Naive thymus-derived CD4-positive, alpha-beta T cell (primary cell): ENCODE results near the gene SLC7A6OS. TPM values are rescaled to one million over a fixed set of nuclear protein-coding genes. Genes with fewer than 3 reads are reported as not detected.

Source experiments
- ATAC-seq: fragments of 150-1000 bp; cut with Tn5 transposase; 2 replicates; pipeline ENCODE4 v1.10.0; 2021; ENCODE audit warnings: mild to moderate bottlenecking, moderate library complexity
- CTCF ChIA-PET: fragments of 350-600 bp; sonication (Branson Sonifier 250); formaldehyde crosslinking; loops from one replicate; lab custom pipeline; 2021; ENCODE audit warnings: antibody characterized with exemption; lab: Charles Lee
- POLR2A ChIA-PET: fragments of 350-600 bp; sonication (Branson Sonifier 250); formaldehyde crosslinking; loops from one replicate; lab custom pipeline; 2021; ENCODE audit warnings: antibody characterized with exemption, inconsistent platforms; lab: Charles Lee
- DNase-seq, 9 donors: peaks; one replicate each; pipeline versions ENCODE4 v3.0.0 to v3.0.0-alpha.2; 2020 to 2022; ENCODE audit warnings: mixed read lengths in 1 of 9
- H3K27ac ChIP-seq: one replicate; pipeline ENCODE4 v1.7.0; 2013; ENCODE audit warnings: mild to moderate bottlenecking, low read depth, low read length, moderate library complexity
- H3K27me3 ChIP-seq, 2 donors: one replicate each; pipeline ENCODE4 v1.7.0; 2013; ENCODE audit warnings: low read length in 2 of 2, mild to moderate bottlenecking in 2 of 2, moderate library complexity in 2 of 2; ENCODE audit not compliant: control insufficient read depth in 2 of 2, insufficient read depth in 2 of 2
- H3K36me3 ChIP-seq, 3 experiments: 1 replicate in 2 of 3; 2 replicates in 1 of 3; pipeline ENCODE4 v1.7.0; 2013; ENCODE audit warnings: low read length in 3 of 3, mild to moderate bottlenecking in 3 of 3, moderate library complexity in 1 of 3; ENCODE audit not compliant: insufficient read depth in 3 of 3, control insufficient read depth in 2 of 3
- H3K4me1 ChIP-seq, 2 donors: one replicate each; pipeline ENCODE4 v1.7.0; 2013; ENCODE audit warnings: low read length in 2 of 2, mild to moderate bottlenecking in 2 of 2, moderate library complexity in 1 of 2; ENCODE audit not compliant: control insufficient read depth in 2 of 2, insufficient read depth in 2 of 2
- H3K4me3 ChIP-seq: 2 replicates; pipeline ENCODE4 v1.7.0; 2013; ENCODE audit warnings: mild to moderate bottlenecking, low read length
- H3K9me3 ChIP-seq, 3 experiments: 1 replicate in 2 of 3; 2 replicates in 1 of 3; pipeline ENCODE4 v1.7.0; 2013; ENCODE audit warnings: low read length in 3 of 3; ENCODE audit not compliant: control insufficient read depth in 2 of 3
- H3K27ac Mint-ChIP-seq, 9 donors: one replicate each; pipeline ENCODE4 v1.8.0; 2020 to 2022; ENCODE audit warnings: mixed read lengths in 9 of 9, mild to moderate bottlenecking in 8 of 9, moderate library complexity in 5 of 9, inconsistent platforms in 2 of 9
- H3K27me3 Mint-ChIP-seq, 5 donors: one replicate each; pipeline ENCODE4 v1.8.0; 2021 to 2022; ENCODE audit warnings: mixed read lengths in 5 of 5, mild to moderate bottlenecking in 1 of 5
- H3K36me3 Mint-ChIP-seq, 5 donors: one replicate each; pipeline ENCODE4 v1.8.0; 2020 to 2022; ENCODE audit warnings: mixed read lengths in 5 of 5, mild to moderate bottlenecking in 3 of 5, inconsistent platforms in 1 of 5
- H3K4me1 Mint-ChIP-seq, 7 donors: one replicate each; pipeline ENCODE4 v1.8.0; 2020 to 2022; ENCODE audit warnings: mixed read lengths in 7 of 7, mild to moderate bottlenecking in 3 of 7, inconsistent platforms in 1 of 7
- H3K4me3 Mint-ChIP-seq, 10 donors: one replicate each; pipeline ENCODE4 v1.8.0; 2020 to 2022; ENCODE audit warnings: mild to moderate bottlenecking in 10 of 10, mixed read lengths in 10 of 10, moderate library complexity in 6 of 10, inconsistent platforms in 2 of 10
- H3K9me3 Mint-ChIP-seq, 11 donors: one replicate each; pipeline ENCODE4 v1.8.0; 2020 to 2022; ENCODE audit warnings: mixed read lengths in 11 of 11, mild to moderate bottlenecking in 4 of 11, inconsistent platforms in 1 of 11, moderate library complexity in 1 of 11
- intact Hi-C, 2 donors: fragments of 100-400 bp; cut with micrococcal nuclease; formaldehyde crosslinking; loops; one replicate each; pipeline ENCODE4 v1.15.1; 2023
- polyA plus RNA-seq, 2 donors: library from polyadenylated mRNA; unstranded; fragments of 300-500 nt; fragmentation: Illumina TruSeq; gene quantifications; one replicate each; pipeline ENCODE4 v1.2.3, GENCODE V29; 2021
- total RNA-seq, 6 experiments: library from RNA in 5 of 6; stranded (reverse) in 5 of 6; gene quantifications; 1 replicate in 5 of 6; 2 replicates in 1 of 6; pipeline ENCODE4 v1.2.3 and lab custom pipeline; 2021 to 2026

SLC7A6OS gene
- total and polyA plus RNA-seq, 7 experiments from 2014 or later, result 22.1 to 50.3 (median 34.8) TPM

DNA sequence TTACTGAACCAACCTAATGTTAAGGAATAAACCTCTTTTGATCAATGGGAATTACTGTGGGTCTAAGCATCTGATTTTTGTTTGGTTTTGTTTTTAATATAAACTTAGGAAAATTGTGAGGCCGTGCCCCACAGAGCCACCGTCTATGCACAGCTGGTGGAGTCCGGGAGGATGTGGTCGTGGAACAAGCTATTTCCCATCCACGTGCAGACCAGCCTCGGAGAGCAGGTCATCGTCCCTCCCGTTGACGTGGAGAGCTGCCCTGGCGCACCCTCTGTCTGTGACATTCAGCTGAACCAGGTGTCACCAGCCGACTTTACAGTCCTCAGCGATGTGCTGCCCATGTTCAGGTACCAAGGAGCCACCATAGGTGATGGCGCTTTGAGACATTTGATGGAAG lies 28.5 kb upstream of the SLC7A6OS start:
- no peak overlapping the region for H3K27ac Mint-ChIP-seq
- peaks cover 19 to 59% (median 43%) of the 10 kb centered on the region in 5 donors for H3K36me3 Mint-ChIP-seq
- ATAC-seq (no peak), DNase-seq (no peak)
- no peaks in the 10 kb centered on the region for H3K9me3 Mint-ChIP-seq
- Histone ChIP-seq H3K9me3 (no peaks in the 10 kb centered on the region), H3K4me1 (no peaks in the 10 kb centered on the region), H3K27me3 (no peaks in the 10 kb centered on the region), H3K27ac (no peak overlapping the region), H3K4me3 (no peak overlapping the region), H3K36me3 (peaks cover 10 to 96% (median 26%) of the 10 kb centered on the region in 3 experiments)
- ChIA-PET POLR2A (no interaction called here), CTCF (interaction anchor here (0.7 to 1.7 kb wide), 2 partner anchors 10 to 77 kb away, joined by 3 to 6 read pairs; no protein-coding TSS in a partner anchor)
- no peak overlapping the region for H3K4me3 Mint-ChIP-seq
- intact Hi-C loops, result no loop called here
- H3K4me1 Mint-ChIP-seq, result peaks cover 0 to 7% (median 4%) of the 10 kb centered on the region in 7 donors
- no peaks in the 10 kb centered on the region for H3K27me3 Mint-ChIP-seq

DNA sequence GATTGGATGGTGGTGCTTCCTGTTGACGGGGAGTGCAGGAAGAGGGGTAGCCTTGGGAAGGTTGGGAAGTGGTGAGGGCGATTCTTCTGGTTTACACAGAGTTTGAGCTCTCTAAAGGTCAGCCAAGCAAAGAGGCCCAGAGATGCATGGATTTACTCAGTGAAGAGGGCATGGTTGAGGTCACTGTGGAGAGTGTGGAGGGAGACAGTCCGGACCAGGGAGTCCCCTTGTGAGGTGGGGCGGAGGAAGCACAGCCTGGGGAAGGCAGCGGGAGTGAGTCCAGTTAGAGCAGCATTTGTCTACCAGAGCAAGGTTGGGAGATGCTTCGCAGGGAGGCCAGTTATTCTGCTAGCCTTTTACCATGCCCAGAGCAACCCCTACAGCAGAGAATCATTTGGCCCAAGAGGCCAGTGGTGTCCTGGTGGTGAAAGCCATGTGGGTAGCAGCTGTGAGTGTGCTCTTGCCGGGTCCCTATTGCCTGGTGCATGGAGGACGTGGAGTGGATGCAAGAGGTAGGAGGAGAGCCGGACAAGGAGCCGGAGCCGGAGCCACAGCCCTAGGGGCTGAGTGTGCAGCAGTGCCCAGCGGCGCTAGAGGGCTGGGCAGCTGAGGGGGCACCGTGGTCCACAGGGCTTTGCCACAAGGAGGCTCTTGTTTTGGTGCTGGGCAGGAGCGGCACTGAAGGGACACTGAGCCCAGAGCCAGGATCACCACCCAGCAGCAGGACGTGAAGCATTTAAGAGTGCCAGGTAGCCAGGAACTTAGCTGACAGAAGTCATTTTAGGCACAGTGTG lies 27.8 kb upstream of the SLC7A6OS start:
- H3K27ac Mint-ChIP-seq, result no peak overlapping the region
- H3K9me3 ChIP-seq, result no peaks in the 10 kb centered on the region
- no peak overlapping the region for H3K4me3 Mint-ChIP-seq
- peaks cover 0 to 10% (median 7%) of the 10 kb centered on the region in 7 donors for H3K4me1 Mint-ChIP-seq
- no peaks in the 10 kb centered on the region for H3K9me3 Mint-ChIP-seq
- no peaks in the 10 kb centered on the region for H3K4me1 ChIP-seq
- ATAC-seq, result no peak
- H3K27me3 Mint-ChIP-seq, result no peaks in the 10 kb centered on the region
- no peaks in the 10 kb centered on the region for H3K27me3 ChIP-seq
- H3K36me3 Mint-ChIP-seq, result peaks cover 19 to 61% (median 45%) of the 10 kb centered on the region in 5 donors
- no peak overlapping the region for H3K27ac ChIP-seq
- peaks cover 10 to 95% (median 24%) of the 10 kb centered on the region in 3 experiments for H3K36me3 ChIP-seq
- no peak for DNase-seq
- intact Hi-C loops, result no loop called here
- H3K4me3 ChIP-seq, result no peak overlapping the region
- ChIA-PET POLR2A (no interaction called here), CTCF (interaction anchor here (0.7 to 1.9 kb wide), 3 partner anchors 10 to 77 kb away, joined by 3 to 6 read pairs (median 6); no protein-coding TSS in a partner anchor)

- Mint-ChIP-seq H3K4me1 (peaks cover 11 to 25% (median 19%) of the 10 kb centered on the region in 7 donors), H3K27me3 (no peaks in the 10 kb centered on the region), H3K9me3 (no peaks in the 10 kb centered on the region), H3K4me3 (no peak overlapping the region), H3K36me3 (peaks cover 8 to 59% (median 39%) of the 10 kb centered on the region in 5 donors), H3K27ac (peak overlapping the region in 2 of 9 donors; percentile 71 to 77)
- Histone ChIP-seq H3K9me3 (no peaks in the 10 kb centered on the region), H3K4me3 (no peak overlapping the region), H3K36me3 (peaks cover 10 to 63% (median 23%) of the 10 kb centered on the region in 3 experiments), H3K27me3 (no peaks in the 10 kb centered on the region), H3K27ac (no peak overlapping the region), H3K4me1 (peaks cover 0 to 13% of the 10 kb centered on the region in 2 donors)
- DNase-seq (no peak), ATAC-seq (no peak)
- intact Hi-C loops, result no loop called here
- ChIA-PET CTCF (interaction anchor here (1.0 to 2.8 kb wide), 2 partner anchors 28 to 74 kb away, joined by 6 to 13 read pairs; no protein-coding TSS in a partner anchor), POLR2A (interaction anchor here (0.6 kb wide), 1 partner anchor 716 kb away, joined by 8 read pairs; no protein-coding TSS in a partner anchor)
These were observed 24.4 kb upstream of the SLC7A6OS start for GRCh38 chr16:68335175-68335574.

- Mint-ChIP-seq H3K27ac (peak overlapping the region; percentile 30 to 89 (median 67)), H3K4me1 (peaks cover 18 to 30% (median 25%) of the 10 kb centered on the region in 7 donors), H3K36me3 (peaks cover 5 to 34% (median 24%) of the 10 kb centered on the region in 5 donors), H3K4me3 (peak overlapping the region in 7 of 10 donors; percentile 13 to 62 (median 46)), H3K9me3 (no peaks in the 10 kb centered on the region), H3K27me3 (no peaks in the 10 kb centered on the region)
- ChIA-PET CTCF (interaction anchor here (0.7 to 1.7 kb wide), 3 partner anchors 10 to 71 kb away, joined by 3 to 16 read pairs (median 4); partner anchors contain the start of gene SLC7A6), POLR2A (interaction anchor here (0.6 to 1.3 kb wide), 5 partner anchors 17 to 531 kb away, joined by 3 to 5 read pairs (median 3); partner anchors contain the start of genes PRMT7, SLC7A6 and SLC7A6OS)
- Histone ChIP-seq H3K27ac (peak overlapping the region; percentile 3), H3K9me3 (no peaks in the 10 kb centered on the region), H3K36me3 (peaks cover 0 to 52% (median 8%) of the 10 kb centered on the region in 3 experiments), H3K27me3 (no peaks in the 10 kb centered on the region), H3K4me3 (no peak overlapping the region), H3K4me1 (peaks cover 0 to 16% of the 10 kb centered on the region in 2 donors)
- ATAC-seq (peak; percentile 16), DNase-seq (peak in 2 of 9 donors; percentile 10 to 24)
- intact Hi-C loops, result no loop called here
These were observed 21.8 kb upstream of the SLC7A6OS start for GRCh38 chr16:68332411-68333121.

DNA sequence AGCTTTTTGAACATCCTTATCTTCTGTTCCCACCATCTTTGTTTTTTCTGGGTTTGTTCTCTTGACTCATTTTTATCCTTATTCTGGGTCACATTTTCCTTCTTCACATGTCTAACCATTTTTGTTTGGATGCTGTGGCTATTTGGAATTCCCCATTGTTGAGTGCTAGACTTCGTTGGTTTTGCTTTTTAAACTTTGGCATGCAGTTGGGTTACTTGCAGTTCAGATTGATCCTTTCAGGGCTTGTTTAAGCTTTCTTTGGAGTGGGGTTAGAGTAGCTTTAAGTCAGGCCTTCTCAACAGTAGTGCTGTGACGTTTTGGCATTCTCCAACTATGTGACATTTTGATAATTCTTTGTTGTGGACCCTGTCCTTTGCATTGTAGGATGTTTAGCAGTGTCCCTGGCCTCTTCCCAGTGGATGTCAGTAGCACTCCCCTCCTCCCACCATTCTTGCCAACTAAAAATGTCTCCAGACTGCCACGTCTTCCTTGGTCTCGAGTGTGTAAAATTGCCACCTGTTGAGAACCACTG lies 21.2 kb upstream of the SLC7A6OS start:
- no peaks in the 10 kb centered on the region for H3K9me3 Mint-ChIP-seq
- peak overlapping the region in 8 of 9 donors; percentile 30 to 89 (median 66) for H3K27ac Mint-ChIP-seq
- intact Hi-C loops, result no loop called here
- no peaks in the 10 kb centered on the region for H3K9me3 ChIP-seq
- CTCF ChIA-PET, result interaction anchor here (0.7 to 1.7 kb wide), 3 partner anchors 10 to 70 kb away, joined by 3 to 16 read pairs (median 4); partner anchors contain the start of gene SLC7A6
- H3K27ac ChIP-seq, result no peak overlapping the region
- peaks cover 0 to 46% (median 4%) of the 10 kb centered on the region in 3 experiments for H3K36me3 ChIP-seq
- DNase-seq (no peak), ATAC-seq (no peak)
- peaks cover 0 to 28% (median 20%) of the 10 kb centered on the region in 5 donors for H3K36me3 Mint-ChIP-seq
- no peak overlapping the region for H3K4me3 ChIP-seq
- no peaks in the 10 kb centered on the region for H3K27me3 ChIP-seq
- POLR2A ChIA-PET, result interaction anchor here (0.6 to 1.3 kb wide), 4 partner anchors 21 to 530 kb away, joined by 3 to 5 read pairs (median 4); partner anchors contain the start of genes PRMT7, SLC7A6 and SLC7A6OS
- H3K4me1 ChIP-seq, result peaks cover 0 to 16% of the 10 kb centered on the region in 2 donors
- no peaks in the 10 kb centered on the region for H3K27me3 Mint-ChIP-seq
- H3K4me1 Mint-ChIP-seq, result peaks cover 18 to 33% (median 25%) of the 10 kb centered on the region in 7 donors
- peak overlapping the region in 5 of 10 donors; percentile 30 to 62 (median 50) for H3K4me3 Mint-ChIP-seq
